Retinal pigment epithelial cell (primary cell): ENCODE data around the gene SRP72.
"Not testable (repeated sequence)": the region's sequence is repeated elsewhere in the genome, so short reads cannot be mapped to it uniquely, and the experiment has no call there.

Source experiments
- DNase-seq: peaks from one replicate; pipeline ENCODE4 v3.0.0-alpha.2; 2010; ENCODE audit warnings: low read depth
- H3K4me3 ChIP-seq: 2 replicates; pipeline ENCODE4 v1.5.1; 2011; ENCODE audit warnings: mild to moderate bottlenecking, low read length, control low read depth, moderate library complexity
- TF ChIP-seq, protein P1 (sequence below): conservative IDR thresholded peaks from 2 replicates; pipeline ENCODE4 v1.5.1; 2011; ENCODE audit warnings: low read depth, low read length, control low read depth, inconsistent platforms

The SRP72 gene

DNA sequence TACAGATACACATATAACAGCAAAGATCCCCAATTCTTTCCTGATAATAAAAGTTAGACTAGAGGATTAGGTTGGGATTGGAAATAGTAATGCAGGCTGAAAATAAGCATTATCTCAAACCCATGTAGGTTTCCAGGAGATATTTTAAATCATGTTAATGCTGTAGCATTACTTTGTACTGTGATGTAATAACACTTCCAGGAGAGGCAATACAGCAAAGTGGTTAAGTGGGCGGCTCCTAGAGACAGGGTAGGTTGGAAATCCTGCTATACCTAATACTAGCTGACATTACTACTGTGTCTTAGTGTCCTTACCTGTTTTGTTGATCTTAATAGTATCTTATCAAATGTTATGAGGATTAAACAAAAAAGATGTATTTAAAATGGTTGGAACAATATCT, 21.7 kb upstream of the SRP72 start:
- no peak for DNase-seq
- TF ChIP-seq, protein P1, sequence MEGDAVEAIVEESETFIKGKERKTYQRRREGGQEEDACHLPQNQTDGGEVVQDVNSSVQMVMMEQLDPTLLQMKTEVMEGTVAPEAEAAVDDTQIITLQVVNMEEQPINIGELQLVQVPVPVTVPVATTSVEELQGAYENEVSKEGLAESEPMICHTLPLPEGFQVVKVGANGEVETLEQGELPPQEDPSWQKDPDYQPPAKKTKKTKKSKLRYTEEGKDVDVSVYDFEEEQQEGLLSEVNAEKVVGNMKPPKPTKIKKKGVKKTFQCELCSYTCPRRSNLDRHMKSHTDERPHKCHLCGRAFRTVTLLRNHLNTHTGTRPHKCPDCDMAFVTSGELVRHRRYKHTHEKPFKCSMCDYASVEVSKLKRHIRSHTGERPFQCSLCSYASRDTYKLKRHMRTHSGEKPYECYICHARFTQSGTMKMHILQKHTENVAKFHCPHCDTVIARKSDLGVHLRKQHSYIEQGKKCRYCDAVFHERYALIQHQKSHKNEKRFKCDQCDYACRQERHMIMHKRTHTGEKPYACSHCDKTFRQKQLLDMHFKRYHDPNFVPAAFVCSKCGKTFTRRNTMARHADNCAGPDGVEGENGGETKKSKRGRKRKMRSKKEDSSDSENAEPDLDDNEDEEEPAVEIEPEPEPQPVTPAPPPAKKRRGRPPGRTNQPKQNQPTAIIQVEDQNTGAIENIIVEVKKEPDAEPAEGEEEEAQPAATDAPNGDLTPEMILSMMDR, result no peak
- no peak overlapping the region for H3K4me3 ChIP-seq

DNA sequence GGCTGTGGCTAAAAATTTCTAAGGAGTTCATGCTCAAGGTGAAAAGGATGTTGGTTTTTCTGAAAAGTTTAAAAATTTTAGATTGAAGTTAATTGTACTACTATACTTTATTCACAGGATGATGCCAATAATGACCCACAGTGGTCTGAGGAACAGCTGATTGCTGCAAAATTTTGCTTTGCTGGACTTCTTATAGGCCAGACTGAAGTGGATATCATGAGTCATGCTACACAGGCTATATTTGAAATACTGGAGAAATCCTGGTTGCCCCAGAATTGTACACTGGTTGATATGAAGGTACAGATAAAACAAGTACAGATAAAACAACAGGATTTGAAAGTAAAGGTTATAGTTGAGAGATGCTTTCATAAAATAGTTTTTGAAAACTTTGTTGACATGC, 19.1 kb upstream of the SRP72 start:
- DNase-seq, result no peak
- TF ChIP-seq, protein P1, result no peak
- no peak overlapping the region for H3K4me3 ChIP-seq

DNA sequence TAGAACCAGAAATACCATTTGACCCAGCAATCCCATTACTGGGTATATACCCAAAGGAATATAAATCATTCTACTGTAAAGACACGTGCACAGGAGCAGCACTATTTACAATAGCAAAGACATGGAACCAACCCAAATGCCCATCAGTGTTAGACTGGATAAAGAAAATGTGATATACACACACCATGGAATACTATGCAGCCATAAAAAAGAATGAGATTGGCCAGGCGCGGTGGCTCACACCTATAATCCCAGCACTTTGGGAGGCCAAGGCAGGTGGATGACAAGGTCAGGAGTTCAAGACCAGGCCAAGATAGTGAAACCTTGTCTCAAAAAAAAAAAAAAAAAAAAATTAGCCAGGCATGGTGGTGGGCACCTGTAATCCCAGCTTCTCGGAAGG, 17.9 kb upstream of the SRP72 start:
- H3K4me3 ChIP-seq, DNase-seq: not testable (repeated sequence)

DNA sequence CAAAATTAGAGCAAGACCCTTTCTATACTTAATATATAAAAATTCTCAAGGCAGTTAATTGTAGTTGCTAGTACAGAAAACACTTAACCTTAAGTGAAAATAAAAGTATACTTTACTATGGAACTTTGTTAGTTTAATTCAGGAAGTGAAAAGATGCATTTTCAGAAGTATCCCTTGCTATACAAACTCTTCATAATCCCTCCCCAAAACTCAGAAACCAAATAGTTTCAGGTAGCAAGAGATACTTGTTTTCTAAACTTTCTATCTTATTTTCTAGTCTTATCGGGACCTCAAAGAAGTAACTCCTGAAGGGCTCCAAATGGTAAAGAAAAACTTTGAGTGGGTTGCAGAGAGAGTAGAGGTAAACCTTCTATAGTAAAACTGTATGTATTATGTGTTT, 17.1 kb upstream of the SRP72 start:
- no peak overlapping the region for H3K4me3 ChIP-seq
- TF ChIP-seq, protein P1, result no peak
- no peak for DNase-seq

DNA sequence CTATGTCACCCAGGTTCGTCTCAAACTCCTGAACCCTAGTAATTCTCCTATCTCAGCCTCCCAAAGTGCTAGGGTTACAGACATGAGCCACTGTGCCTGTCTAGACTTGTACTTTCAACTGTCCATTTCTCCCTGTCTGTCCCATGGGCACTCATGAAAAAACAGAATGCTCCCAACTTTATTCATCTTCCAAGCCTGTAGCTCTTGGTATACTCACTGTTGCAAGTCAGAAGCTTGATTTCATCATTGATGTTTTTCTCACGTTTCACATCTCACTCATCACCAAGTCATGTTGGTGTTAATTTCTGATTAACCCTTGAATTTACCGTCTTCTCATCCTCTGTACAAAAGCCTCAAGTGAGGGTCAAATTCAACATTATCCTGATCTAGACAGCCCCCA, 7.3 kb upstream of the SRP72 start:
- DNase-seq, result no peak
- TF ChIP-seq, protein P1, result no peak
- no peak overlapping the region for H3K4me3 ChIP-seq

DNA sequence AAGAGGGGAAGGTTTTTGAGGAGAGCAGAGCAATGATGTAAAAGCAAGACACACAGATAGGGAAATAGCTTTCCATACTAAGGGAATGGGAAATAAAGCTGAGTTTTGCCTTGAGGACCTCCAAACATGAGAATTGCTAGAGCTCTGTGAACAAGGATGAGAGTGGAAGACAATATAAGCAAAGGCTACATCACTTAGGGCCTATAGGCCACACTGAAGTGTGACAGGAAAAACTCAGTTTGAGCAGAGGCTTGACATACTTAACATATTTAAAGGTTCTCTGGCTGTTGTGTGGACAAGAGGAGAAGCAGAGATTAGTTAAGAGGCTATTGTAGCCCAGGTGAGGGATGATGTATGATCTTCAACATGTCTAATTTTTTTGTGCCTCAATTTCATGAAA, 5.3 kb upstream of the SRP72 start:
- no peak overlapping the region for H3K4me3 ChIP-seq
- DNase-seq, result no peak
- TF ChIP-seq, protein P1, result no peak

DNA sequence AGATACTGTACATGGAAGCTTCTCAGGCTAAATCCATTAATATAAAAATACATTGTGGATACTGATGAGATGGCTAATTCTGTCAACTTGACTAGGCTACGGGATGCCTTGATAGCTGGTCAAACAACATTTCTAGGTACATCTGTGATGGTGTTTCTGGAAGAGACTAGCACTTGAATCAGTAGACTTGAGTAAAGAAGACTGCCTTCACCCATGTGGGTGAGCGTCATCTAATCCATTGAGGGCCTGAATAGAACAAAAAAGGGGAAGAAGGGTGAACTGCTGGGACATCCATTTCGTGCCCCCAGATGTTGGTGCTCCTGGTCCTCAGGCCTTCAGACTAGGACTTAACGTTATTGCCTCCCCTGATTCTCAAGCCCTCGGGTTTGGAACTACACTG, 3.7 kb upstream of the SRP72 start:
- TF ChIP-seq, protein P1, result no peak
- no peak overlapping the region for H3K4me3 ChIP-seq
- DNase-seq, result no peak

DNA sequence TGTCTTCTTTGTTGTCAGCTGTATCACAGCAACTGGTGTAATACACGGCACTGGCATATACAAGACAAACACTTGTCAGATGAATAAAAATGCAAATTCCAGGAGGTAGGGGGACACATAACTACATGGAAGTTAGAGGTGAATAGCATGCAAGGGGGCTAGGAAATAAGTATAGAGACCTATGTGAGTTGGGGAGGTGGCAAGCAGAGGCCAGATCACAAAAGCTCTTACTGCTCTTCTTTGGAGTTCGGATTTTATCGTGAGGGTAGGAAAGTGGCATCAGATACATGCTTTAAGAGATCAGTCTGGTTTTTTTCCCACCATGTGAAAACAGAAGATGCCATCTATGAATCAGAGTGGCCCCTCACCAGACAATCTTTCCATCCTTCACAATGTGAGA, 2.8 kb upstream of the SRP72 start:
- DNase-seq, result no peak
- H3K4me3 ChIP-seq, result no peak overlapping the region
- TF ChIP-seq, protein P1, result no peak
